Right lung (tissue), 5 donors: ENCODE measurements around the gene OSBPL3. TPM values are rescaled to one million over a fixed set of nuclear protein-coding genes. Genes with fewer than 3 reads are reported as not detected.

Experiments used
- DNase-seq, 2 donors: peaks; one replicate each; pipeline ENCODE4 v3.0.0-alpha.2; 2013
- polyA plus RNA-seq, 5 donors: library from polyadenylated mRNA; unstranded; fragments of 120-200 nt; gene quantifications; one replicate each; pipeline versions ENCODE4 v1.2.1 to v1.2.3, GENCODE V29; 2013; ENCODE audit warnings: inconsistent platforms in 1 of 5, low replicate concordance in 1 of 5; ENCODE audit not compliant: insufficient read length in 5 of 5, insufficient read depth in 1 of 5

The OSBPL3 gene
- polyA plus RNA-seq, 5 donors, result 2.7 to 4.1 (median 3.3) TPM

DNA sequence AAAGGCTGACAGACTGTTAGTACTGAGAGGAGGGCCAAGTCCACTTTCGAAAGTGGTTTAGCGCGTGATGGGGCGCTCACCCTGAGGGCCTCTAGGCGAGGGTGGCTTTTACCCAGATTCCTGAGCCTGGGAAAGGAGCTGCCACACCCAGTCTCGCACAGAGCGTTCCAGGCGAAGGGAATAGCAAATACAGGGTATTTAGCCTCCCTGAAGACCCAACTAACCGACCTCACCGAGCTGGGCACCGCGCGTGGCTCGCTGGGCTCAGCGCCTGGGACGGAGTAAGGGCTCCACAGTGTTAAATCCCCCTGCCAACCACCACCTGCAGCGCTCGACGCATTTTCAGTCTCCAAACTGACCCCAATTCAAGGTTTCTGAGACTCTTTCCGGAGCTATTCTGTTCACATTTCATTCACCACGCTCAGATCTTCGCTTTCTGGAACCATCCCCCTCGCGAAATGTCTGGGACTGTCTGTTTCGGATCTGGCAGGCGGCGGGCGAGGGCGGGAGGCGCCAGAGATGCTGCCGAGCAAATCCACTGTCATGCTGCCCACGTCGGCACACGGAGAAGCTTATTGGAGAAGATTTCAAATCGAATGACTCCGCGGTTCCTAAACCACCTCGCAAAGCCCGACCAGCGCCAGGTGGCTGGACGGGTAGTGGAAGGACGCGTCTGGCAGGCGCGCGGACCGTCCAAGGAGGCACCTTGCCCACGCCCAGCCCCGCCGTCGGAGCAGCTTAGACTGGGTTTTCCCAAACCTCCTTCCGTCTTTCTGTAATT lies 1.4 kb upstream of the OSBPL3 start:
- DNase-seq, result peak; percentile 10 to 16

- DNase-seq, result peak in 1 of 2 donors; percentile 19
Observed at GRCh38 chr7:24980534-24981170, 674 bp upstream of the OSBPL3 start.

GRCh38 chr7:24979470-24979862 lies 512 bp downstream of the OSBPL3 start:
- DNase-seq, result peak; percentile 35 to 39

- peak in 1 of 2 donors; percentile 5 for DNase-seq
Observed at GRCh38 chr7:24978843-24979469, 1.0 kb downstream of the OSBPL3 start.

DNA sequence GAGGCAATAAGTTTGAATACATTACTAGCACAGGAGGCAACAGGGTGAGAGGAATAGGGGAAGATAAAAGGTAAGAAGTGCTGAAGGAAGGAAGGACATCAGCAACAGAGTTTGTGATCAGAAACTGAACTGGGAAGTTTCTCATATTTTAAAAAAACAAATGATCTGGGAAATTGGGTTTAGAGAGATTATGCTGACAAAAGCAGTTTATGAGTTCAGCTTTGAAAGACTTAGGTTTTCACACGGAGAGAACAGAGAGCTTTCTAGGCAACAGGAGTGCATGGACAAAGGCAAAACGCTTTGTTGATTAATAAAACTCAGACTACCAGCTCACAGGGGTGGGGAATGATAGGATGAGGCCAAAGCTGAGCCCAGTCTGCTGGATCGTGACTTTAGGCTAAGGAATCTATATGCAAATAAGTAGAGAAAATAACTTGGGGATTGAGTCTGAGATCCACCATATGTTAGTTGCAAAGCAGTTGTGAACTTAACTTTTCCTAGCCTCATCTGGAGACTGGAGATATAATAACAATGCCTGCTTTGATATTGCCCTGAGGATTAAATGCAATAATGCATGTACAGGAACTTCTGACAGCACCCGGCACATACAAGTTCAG lies 4.2 kb downstream of the OSBPL3 start:
- DNase-seq, result no peak

DNA sequence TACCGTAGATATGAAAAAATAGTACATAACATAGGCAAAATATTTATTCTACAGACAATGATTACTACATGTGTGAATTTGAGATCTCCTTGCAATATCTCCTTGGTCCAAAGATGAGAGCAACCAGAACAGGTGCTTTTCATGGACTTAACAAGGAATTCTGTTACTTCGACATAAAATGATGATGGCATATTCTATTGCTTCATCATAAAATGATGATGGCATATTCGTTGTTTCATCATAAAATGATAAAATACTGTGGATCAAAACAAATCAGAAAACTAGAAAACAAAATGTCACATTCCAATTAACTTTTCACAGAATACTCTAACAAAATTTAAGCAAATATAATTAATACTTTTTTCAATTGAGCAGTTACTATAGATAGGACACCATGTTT lies 4.8 kb downstream of the OSBPL3 start:
- DNase-seq, result no peak

DNA sequence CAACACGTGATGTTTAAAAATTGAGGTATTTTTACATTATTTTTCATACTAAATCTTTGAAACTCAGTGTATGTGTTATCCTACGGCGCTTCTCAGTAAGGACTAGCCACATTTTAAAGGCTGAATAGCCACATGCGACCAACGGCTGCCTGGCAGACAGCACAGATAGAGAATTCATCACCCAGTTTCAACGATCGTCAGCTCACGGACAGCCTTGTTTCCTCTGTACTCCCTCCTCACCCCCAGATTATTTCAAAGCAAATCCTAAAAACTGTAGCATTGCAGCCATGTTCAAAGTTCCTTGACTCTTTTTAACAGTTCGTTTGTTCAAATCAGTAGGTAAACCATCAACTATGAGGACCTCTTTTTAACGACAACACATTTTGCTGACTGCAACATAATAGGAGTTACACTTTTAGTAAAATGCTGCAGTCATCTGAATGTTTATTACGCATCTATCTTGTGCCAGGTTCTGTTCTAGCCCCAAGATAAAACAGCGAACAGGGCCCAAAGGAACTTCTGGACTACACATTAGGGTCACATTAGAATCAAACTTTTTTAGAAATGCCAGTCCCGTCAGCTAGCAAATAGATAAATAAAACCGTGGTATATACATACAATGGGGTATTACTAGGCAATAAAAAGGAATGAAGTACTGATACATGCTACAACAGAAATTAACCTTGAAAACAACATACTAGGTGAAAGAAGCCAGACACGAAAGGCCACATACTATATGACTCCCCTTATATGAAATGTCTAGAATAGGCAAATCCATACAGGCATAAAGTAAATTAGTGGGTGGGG lies 5.7 kb downstream of the OSBPL3 start:
- no peak for DNase-seq

DNA sequence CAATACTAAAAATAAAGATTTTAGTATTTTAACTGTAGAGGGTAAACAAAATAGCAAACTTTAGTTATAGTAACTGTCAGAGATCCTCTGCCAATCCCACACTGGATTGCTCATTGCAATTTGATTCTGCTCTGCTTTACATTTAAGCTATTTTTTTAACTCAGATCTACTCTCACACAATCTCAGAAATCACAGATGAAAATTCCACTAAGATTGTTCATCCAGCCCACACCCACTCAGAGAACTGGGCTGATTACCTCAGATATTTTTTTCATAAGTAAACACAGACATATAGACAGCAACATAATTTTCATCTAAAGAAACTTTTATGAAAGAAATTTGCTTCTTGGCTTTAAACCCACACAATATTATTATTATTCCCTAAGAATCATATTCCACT lies 7.0 kb downstream of the OSBPL3 start:
- no peak for DNase-seq

DNA sequence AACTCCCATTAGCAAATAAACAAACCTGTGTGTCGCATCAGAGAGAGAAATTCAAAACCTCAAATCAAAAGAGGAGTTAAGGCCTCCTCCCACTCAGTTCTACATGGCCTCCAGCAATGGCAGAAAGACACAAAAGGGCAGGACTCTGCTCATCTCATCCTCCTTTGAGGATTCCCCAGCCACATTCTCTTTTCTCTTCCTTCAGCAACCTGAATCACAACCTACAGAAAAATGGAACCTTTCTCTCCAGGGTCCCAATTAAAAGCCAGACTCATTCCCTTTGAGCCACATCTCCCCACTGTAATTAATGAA lies 7.9 kb downstream of the OSBPL3 start:
- DNase-seq, result no peak

DNA sequence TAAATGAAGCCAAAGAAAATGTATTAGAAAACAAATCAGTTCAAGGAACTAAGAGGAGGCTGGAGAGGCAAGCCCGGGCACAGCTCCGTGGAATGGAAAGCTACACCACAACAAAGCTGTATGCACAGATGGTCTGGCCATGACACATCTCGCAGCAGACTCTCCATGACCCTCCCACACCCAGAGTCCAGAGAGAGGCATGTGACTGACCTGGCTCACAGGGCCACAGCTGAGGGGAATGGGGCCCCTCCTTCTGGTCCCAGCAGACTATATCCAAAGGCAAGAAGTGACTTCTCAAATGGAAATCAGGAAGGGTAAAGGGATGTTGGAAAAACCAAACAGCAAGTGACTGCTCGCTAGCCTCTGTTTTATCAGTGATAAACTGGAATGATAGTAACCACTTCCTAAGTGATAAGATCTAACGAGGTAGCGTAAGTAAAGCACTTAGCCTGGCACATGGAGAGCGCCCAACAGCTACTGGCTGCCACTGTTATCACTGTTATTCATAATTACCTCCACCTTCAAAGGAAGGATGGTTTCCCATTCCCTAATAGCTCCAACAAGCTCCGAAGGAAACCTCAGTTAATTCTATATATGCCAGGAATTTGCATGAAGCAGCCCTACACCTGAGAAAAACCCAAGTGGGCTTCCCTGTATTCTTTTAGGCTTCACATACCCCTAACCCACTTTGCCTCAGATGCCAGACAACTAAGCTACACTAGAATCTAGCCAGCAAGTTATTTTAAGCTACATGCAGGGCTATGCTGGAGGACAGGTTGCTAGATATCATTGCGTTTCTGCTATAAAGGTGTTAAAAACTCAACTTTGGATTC lies 8.4 kb downstream of the OSBPL3 start:
- DNase-seq, result no peak

DNA sequence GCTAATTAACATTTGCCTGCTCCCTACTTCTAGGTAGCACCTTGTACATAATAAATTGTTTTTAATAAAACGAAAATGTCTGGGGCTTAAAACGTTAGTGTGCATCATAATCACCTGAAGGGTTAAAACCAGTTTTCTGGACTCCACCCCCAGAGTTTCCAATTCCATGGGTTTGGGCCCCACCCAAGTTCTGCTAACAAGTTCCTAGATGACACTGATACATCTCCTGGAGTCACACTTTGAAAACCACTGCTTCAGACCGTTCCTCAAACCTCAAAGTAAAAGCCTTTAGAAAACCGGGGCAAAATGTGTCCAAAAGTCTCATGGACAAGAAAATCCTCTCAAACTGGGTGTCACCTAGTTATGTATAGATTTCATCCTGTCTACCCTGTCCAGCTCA lies 9.3 kb downstream of the OSBPL3 start:
- no peak for DNase-seq

GRCh38 chr7:24968165-24968564 lies 11.8 kb downstream of the OSBPL3 start:
- no peak for DNase-seq

GRCh38 chr7:24967696-24968095 lies 12.3 kb downstream of the OSBPL3 start:
- no peak for DNase-seq

- no peak for DNase-seq
Observed at GRCh38 chr7:24966802-24967201, 13.2 kb downstream of the OSBPL3 start.

- DNase-seq, result no peak
Observed at GRCh38 chr7:24965831-24966708, 13.9 kb downstream of the OSBPL3 start.

DNA sequence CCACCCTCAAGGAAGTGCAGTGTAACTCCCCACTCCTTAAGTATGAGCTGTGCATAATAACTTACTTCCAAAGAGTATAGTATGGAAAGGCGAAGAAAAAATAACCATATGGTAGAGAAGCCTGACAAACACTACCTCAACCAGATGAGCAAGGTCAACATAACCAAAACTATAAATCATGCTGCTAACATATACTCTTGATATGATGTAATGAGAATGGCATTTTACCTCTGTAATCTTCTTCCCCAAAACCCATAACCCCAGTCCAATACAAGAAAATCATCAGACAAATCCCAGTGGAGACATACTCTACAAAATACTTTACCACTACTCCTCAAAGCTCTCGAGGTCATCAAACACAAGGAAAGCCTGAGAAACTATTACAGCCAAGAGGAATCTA lies 15.8 kb downstream of the OSBPL3 start:
- no peak for DNase-seq

DNA sequence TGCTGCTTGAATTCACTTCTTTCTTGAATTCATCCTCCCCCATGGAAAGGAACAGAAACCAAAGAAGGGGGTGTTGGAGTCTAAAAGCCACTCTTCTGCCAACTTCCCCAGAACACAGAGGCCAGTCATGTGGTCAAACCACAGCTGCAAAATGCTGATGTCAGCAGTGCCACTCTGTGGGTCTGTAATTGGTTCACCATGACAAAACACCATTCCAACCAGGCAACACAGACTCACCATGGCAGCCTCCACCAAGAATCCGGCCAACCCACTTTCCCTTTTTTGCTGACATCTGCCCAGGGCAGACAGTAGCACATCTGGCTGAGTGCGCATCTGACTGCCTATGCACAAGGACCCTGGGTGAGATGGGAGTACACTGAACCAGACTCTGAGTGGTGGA lies 16.8 kb downstream of the OSBPL3 start:
- DNase-seq, result no peak

DNA sequence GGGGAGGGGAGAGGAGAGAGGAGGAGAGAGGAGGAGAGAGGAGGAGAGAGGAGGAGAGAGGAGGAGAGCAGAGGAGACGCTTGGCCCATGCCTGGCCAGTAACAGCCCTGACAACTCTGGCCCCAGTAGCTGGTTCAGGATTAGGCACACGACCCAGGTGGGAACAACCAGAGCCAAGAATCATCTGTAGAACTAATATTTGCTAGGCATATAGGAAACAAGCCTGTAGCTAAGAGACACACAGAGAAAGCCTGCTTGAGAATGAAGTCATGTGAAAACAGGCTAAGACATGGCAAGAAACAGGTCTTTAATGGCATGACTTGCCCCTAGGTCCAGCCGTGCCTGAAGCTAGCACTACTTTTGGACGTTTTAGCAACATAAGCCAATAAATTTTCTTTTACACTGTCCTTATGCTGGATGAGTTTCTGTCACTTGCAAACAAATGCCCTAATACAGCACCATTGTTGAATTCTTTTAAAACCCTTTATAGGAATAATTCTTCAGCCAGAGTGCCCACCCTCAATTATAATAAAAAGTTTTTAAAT lies 17.5 kb downstream of the OSBPL3 start:
- DNase-seq, result no peak

DNA sequence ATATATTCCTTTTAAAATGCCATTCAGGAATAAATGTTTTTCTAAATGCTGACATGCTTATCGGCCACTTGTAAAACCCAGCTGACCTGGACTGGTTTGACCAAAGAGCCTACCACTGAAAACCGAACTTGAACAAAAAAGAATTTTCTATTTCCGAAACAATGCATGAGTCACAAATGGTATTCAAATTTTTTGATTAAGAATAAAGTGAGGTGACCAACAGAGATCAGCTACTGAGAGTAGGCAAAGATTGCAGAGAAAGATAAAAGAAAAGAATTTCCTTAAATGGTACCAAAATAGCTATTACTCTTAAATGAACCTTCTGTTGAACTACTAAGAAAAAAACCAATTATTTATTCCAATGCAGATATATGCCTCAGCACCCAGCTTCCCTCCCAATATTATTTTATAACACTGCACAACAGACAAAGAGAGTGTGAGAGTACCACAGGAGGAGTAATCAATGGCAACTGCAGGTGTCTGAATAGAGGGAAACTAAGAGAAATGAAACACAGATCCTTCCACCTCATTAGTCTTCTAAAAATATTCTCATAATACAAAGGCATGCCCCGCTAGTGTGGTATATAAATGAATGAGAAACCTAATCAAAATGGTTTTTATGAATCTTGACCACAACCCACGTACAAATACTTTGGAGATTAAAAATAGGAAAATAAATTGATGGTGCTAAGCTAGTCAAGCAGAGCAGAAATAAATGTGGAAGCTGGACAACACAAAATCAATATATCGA lies 20.1 kb downstream of the OSBPL3 start:
- no peak for DNase-seq
